PC-3 (cell line): ENCODE results near the gene LYRM4. TPM values are rescaled to one million over a fixed set of nuclear protein-coding genes. Genes with fewer than 3 reads are reported as not detected.

ENCODE experiments used
- ATAC-seq: fragments of 200-7000 bp; cut with Tn5 transposase; 2 replicates; pipeline ENCODE4 v1.9.1; 2020; ENCODE audit warnings: mild to moderate bottlenecking, moderate library complexity
- BruUV-seq: library from RNA; stranded (reverse); fragments of 400-500 nt; replicated peaks from 2 replicates; lab custom pipeline; 2021; lab: Mats Ljungman, UMichigan
- CTCF ChIA-PET: fragments of 300-600 bp; sonication (Branson Sonifier 250); formaldehyde crosslinking; loops from one replicate; lab custom pipeline; 2022; ENCODE audit warnings: antibody characterized with exemption; lab: Charles Lee
- POLR2A ChIA-PET: fragments of 300-600 bp; sonication (Branson Sonifier 250); formaldehyde crosslinking; loops from one replicate; lab custom pipeline; 2022; ENCODE audit warnings: antibody characterized with exemption; ENCODE audit not compliant: unreplicated experiment; lab: Charles Lee
- DNase-seq: peaks from one replicate; pipeline ENCODE4 v3.0.0-alpha.2; 2015
- H2AFZ ChIP-seq: fragments of 300-600 bp; sonication (generic); 2 replicates; pipeline ENCODE4 v1.6.0; 2016; ENCODE audit warnings: antibody characterized with exemption, low read length
- H3F3A ChIP-seq: fragments of 300-600 bp; sonication (generic); one replicate; pipeline ENCODE4 v1.6.0; 2017; ENCODE audit warnings: antibody characterized with exemption, low read length, control low read depth, mild to moderate bottlenecking; ENCODE audit not compliant: unreplicated experiment
- H3K27ac ChIP-seq: fragments of 300-600 bp; sonication (generic); 2 replicates; pipeline ENCODE4 v1.5.1; 2016; ENCODE audit warnings: mild to moderate bottlenecking, low read length
- H3K27me3 ChIP-seq: fragments of 300-600 bp; sonication (generic); 2 replicates; pipeline ENCODE4 v1.6.1; 2016; ENCODE audit warnings: low read length, mixed read lengths
- H3K36me3 ChIP-seq: fragments of 300-600 bp; sonication (generic); 2 replicates; pipeline ENCODE4 v1.6.1; 2016; ENCODE audit warnings: low read depth, mixed run types, low read length, mixed read lengths
- H3K4me1 ChIP-seq: fragments of 300-600 bp; sonication (generic); 2 replicates; pipeline ENCODE4 v1.5.1; 2016; ENCODE audit warnings: low read length; ENCODE audit not compliant: insufficient read depth
- H3K4me2 ChIP-seq: fragments of 300-600 bp; sonication (generic); 2 replicates; pipeline ENCODE4 v1.6.0; 2016; ENCODE audit warnings: low read length
- H3K4me3 ChIP-seq: fragments of 300-600 bp; sonication (generic); 2 replicates; pipeline ENCODE4 v1.5.1; 2016; ENCODE audit warnings: mild to moderate bottlenecking, low read length, mixed read lengths
- H3K79me2 ChIP-seq: fragments of 300-600 bp; sonication (generic); 2 replicates; pipeline ENCODE4 v1.6.1; 2017; ENCODE audit warnings: low read length, mixed read lengths
- H3K9ac ChIP-seq: fragments of 300-600 bp; sonication (generic); 2 replicates; pipeline ENCODE4 v1.6.0; 2016; ENCODE audit warnings: mild to moderate bottlenecking, low read length
- H3K9me2 ChIP-seq: fragments of 300-600 bp; sonication (generic); replicated peaks from 2 replicates; pipeline ENCODE4 v1.6.1; 2016; ENCODE audit warnings: mixed run types, low read length, mixed read lengths
- H3K9me3 ChIP-seq: fragments of 300-600 bp; sonication (generic); 2 replicates; pipeline ENCODE4 v1.6.1; 2016; ENCODE audit warnings: low read length, mixed read lengths
- H4K20me1 ChIP-seq: fragments of 300-600 bp; sonication (generic); 2 replicates; pipeline ENCODE4 v1.6.1; 2016; ENCODE audit warnings: low read length, mixed read lengths
- EZH2 ChIP-seq: fragments of 300-600 bp; sonication (generic); IDR thresholded peaks from one replicate; pipeline ENCODE4 v1.6.1; 2017; ENCODE audit warnings: antibody characterized with exemption, mild to moderate bottlenecking, low read length; ENCODE audit not compliant: unreplicated experiment
- EZH2phosphoT487 ChIP-seq: fragments of 300-600 bp; sonication (generic); IDR thresholded peaks from 2 replicates; pipeline ENCODE4 v1.6.1; 2018; ENCODE audit warnings: mild to moderate bottlenecking, antibody characterized with exemption, low read length, borderline replicate concordance
- intact Hi-C: fragments of 100-400 bp; cut with micrococcal nuclease; formaldehyde crosslinking; loops from 2 replicates; pipeline ENCODE4 v1.9.0; 2023
- total RNA-seq: library from RNA; depleted of rRNA; stranded (reverse); fragments of >200 nt; gene quantifications from 2 replicates; pipeline ENCODE4 v1.2.3, GENCODE V29; 2014
- TF ChIP-seq, protein P1 (sequence below): fragments of 300-600 bp; sonication (generic); conservative IDR thresholded peaks from 2 replicates; pipeline ENCODE4 v1.5.1; 2017; ENCODE audit warnings: antibody characterized with exemption, low read depth, mild to moderate bottlenecking, low read length

LYRM4 gene
- total RNA-seq, 1 experiment from 2014 or later = 27.7 TPM

DNA sequence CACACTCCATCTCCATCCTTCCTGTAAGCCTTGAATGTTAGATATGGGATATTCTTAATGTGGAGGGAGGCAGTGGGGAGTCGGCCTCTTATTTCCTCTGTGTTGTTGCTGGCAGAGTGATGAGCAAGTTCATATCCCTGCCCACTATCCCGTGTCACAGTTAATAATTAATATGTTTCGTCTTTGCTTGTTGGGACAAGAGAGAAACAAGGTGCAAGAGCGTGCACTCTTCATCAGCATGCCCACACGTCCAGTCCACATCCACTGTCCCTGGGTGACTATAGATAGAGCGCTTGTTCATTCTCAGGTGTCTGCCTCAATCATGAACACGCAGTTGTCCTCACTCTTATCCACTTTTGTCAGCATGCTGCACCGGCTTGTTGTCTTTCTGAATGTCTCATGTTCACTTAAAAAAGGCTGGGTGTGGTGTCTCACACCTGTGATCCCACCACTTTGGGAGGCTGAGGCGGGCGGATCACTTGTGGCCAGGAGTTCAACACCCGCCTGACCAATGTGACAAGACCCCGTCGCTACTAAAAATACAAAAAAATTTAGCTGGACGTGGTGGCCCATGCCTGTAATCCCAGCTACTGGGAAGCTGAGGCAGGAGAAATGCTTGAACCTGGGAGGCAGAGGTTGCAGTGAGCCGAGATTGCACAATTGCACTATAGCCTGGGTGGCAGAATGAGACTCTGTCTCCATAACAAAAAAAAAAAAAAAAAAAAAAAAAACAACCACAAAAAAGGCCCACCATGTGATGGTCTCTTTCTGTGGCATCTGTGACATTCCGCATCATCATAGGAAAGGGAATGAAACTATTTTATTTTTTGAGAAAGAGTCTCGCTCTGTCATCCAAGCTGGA, 141.4 kb downstream of the LYRM4 start:
- no TSS peak for BruUV-seq
- H4K20me1 ChIP-seq = no peaks in the 10 kb centered on the region
- H3K36me3 ChIP-seq = no peaks in the 10 kb centered on the region
- no peak overlapping the region for H2AFZ ChIP-seq
- no peaks in the 10 kb centered on the region for H3K9me3 ChIP-seq
- no peak for DNase-seq
- no peak overlapping the region for H3K27ac ChIP-seq
- ChIA-PET CTCF (no interaction called here), POLR2A (no interaction called here)
- no peaks in the 10 kb centered on the region for H3K9me2 ChIP-seq
- no peak for ATAC-seq
- no peak overlapping the region for H3K9ac ChIP-seq
- TF ChIP-seq EZH2phosphoT487 = no peak
- TF ChIP-seq, protein P1, sequence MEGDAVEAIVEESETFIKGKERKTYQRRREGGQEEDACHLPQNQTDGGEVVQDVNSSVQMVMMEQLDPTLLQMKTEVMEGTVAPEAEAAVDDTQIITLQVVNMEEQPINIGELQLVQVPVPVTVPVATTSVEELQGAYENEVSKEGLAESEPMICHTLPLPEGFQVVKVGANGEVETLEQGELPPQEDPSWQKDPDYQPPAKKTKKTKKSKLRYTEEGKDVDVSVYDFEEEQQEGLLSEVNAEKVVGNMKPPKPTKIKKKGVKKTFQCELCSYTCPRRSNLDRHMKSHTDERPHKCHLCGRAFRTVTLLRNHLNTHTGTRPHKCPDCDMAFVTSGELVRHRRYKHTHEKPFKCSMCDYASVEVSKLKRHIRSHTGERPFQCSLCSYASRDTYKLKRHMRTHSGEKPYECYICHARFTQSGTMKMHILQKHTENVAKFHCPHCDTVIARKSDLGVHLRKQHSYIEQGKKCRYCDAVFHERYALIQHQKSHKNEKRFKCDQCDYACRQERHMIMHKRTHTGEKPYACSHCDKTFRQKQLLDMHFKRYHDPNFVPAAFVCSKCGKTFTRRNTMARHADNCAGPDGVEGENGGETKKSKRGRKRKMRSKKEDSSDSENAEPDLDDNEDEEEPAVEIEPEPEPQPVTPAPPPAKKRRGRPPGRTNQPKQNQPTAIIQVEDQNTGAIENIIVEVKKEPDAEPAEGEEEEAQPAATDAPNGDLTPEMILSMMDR = no peak
- TF ChIP-seq EZH2 = no peak
- H3K27me3 ChIP-seq = no peaks in the 10 kb centered on the region
- peaks cover 16% of the 10 kb centered on the region for H3K4me1 ChIP-seq
- no peak overlapping the region for H3K4me3 ChIP-seq
- H3K4me2 ChIP-seq = no peak overlapping the region
- H3K79me2 ChIP-seq = no peaks in the 10 kb centered on the region
- intact Hi-C loops = no loop called here
- no peaks in the 10 kb centered on the region for H3F3A ChIP-seq

DNA sequence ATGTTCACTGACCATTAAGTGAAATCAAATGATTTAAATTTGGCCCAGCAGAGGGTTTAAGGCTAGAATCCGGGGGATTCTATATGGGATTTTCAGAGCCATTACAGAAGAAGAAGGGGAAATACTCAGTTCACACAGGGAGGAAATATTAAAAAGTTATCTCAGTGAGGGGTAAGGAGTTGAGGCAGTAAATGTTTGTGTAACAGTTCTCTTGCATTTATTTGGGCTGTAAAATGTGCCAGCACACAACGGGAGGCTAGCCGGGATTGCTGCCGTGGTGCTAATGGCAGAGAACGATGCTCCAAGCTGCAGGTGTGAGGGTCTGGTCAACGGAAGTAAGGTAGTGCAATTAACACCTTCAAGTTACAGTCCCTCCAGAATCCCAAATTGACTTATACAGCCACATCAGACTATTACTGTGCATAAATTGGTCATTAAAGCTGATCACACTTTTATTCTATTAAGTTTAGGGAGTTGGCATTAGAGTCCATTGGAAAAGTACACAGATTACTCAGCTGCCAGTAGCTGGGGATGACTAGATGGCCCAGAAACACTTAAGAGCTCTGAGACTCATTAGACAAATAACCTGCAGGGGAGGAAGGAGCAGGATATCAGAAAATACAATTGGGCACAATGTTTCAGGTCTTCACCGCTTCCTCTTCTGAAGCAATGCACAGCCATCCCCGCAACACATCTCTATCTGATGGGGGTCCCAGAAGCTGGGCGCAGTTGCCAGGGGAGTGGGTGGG, 144.3 kb downstream of the LYRM4 start:
- Histone ChIP-seq H3K4me3 (no peak overlapping the region; the same call in 1 of the 2 replicates), H3K9me3 (no peaks in the 10 kb centered on the region), H3K36me3 (no peaks in the 10 kb centered on the region), H4K20me1 (no peaks in the 10 kb centered on the region), H3K79me2 (no peaks in the 10 kb centered on the region), H3K4me2 (peak overlapping the region; percentile 69), H3K9ac (no peak overlapping the region), H3K27ac (peak overlapping the region; percentile 73), H3K27me3 (no peaks in the 10 kb centered on the region), H3K9me2 (no peaks in the 10 kb centered on the region), H3K4me1 (peaks cover 16% of the 10 kb centered on the region), H2AFZ (peak overlapping the region; percentile 56), H3F3A (no peaks in the 10 kb centered on the region)
- BruUV-seq = no TSS peak
- CTCF ChIA-PET = no interaction called here
- TF ChIP-seq, protein P1 = no peak
- TF ChIP-seq EZH2 (no peak), EZH2phosphoT487 (no peak)
- POLR2A ChIA-PET = interaction anchor here (0.7 kb wide), 1 partner anchor 10 kb away, joined by 3 read pairs; no protein-coding TSS in a partner anchor
- DNase-seq (peak; percentile 81), ATAC-seq (peak; percentile 96)
- intact Hi-C loops = loop anchor here (1.0 kb wide), 1 partner anchor 34 kb away; no protein-coding TSS in a partner anchor
